Heart left ventricle (tissue), 13 donors: ENCODE data around the gene SPATA1.

Source experiments
- POLR2A ChIP-seq, 2 donors: fragments of 450-650 bp; IDR thresholded peaks; one replicate each; pipeline ENCODE4 v1.6.1; 2017; ENCODE audit warnings: antibody characterized with exemption in 2 of 2, mild to moderate bottlenecking in 2 of 2, moderate library complexity in 2 of 2
- TF ChIP-seq, protein P1 (sequence below), 12 donors: fragments of 200-600 bp; sonication (generic) in 4 of 12; IDR thresholded peaks; one replicate each; pipeline versions ENCODE4 v1.5.0 to v1.8.0; 2018 to 2022; ENCODE audit warnings: antibody characterized with exemption in 12 of 12, mild to moderate bottlenecking in 5 of 12
- donor health status: ischemic (EF 13 %, LVEDD 7.1; RV severe dilation, severe dysfunction).
- donor health status: DM: no; HTN: yes; CAD: no.
- donor health status: DM: no; HTN: no; CAD: no.
- donor health status: ischemic (EF 25% LVEDD 6.9; RV normal size, moderate dysfunction).
- donor health status: ischemic (EF 25% LVEDD 5.7; RV mildly dilated, moderate dysfunction).
- donor health status: ischemic (EF 35%, LVEDD 5.7; RV mildly dilated, moderate dysfunction).
- donor health status: nonischemic (EF 11% LVEDD 7.7; RV severe dilation, severe dysfunction).
- donor health status: DM: yes; HTN: yes; CAD: no.
- donor health status: PGD.
- donor health status: ischemic (EF 29% LVEDD 5.4; RV normal size, mild dysfunction).
- donor health status: nonischemic (EF 23%, LVEDD 6.1; RV moderate dilation, normal function).

GRCh38 chr1:84489766-84490165, 16.4 kb upstream of the SPATA1 start:
- TF ChIP-seq, protein P1, sequence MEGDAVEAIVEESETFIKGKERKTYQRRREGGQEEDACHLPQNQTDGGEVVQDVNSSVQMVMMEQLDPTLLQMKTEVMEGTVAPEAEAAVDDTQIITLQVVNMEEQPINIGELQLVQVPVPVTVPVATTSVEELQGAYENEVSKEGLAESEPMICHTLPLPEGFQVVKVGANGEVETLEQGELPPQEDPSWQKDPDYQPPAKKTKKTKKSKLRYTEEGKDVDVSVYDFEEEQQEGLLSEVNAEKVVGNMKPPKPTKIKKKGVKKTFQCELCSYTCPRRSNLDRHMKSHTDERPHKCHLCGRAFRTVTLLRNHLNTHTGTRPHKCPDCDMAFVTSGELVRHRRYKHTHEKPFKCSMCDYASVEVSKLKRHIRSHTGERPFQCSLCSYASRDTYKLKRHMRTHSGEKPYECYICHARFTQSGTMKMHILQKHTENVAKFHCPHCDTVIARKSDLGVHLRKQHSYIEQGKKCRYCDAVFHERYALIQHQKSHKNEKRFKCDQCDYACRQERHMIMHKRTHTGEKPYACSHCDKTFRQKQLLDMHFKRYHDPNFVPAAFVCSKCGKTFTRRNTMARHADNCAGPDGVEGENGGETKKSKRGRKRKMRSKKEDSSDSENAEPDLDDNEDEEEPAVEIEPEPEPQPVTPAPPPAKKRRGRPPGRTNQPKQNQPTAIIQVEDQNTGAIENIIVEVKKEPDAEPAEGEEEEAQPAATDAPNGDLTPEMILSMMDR (IDR thresholded peaks at IDR 0.05): no peak
- no peak for TF ChIP-seq POLR2A (IDR thresholded peaks at IDR 0.05)
